PFSK-1 (cell line): ENCODE measurements around the gene CCIN. TPM values are rescaled to one million over a fixed set of nuclear protein-coding genes. Genes with fewer than 3 reads are reported as not detected.

Experiments used
- FOXP2 ChIP-seq: optimal IDR thresholded peaks from 2 replicates; pipeline ENCODE3; 2011; ENCODE audit warnings: borderline replicate concordance, control low read depth, inconsistent platforms; ENCODE audit not compliant: insufficient read depth; ENCODE audit errors: extremely low read length, extremely low read depth
- POLR2AphosphoS5 ChIP-seq: IDR thresholded peaks from 2 replicates; pipeline ENCODE4 v1.6.1; 2012; ENCODE audit warnings: low read depth, mild to moderate bottlenecking, control low read depth, low read length, moderate library complexity
- REST ChIP-seq, 2 experiments: IDR thresholded peaks; 2 replicates each; pipeline versions ENCODE4 v1.6.1 to v1.8.0; 2011 to 2012; ENCODE audit warnings: low read depth in 2 of 2, low read length in 2 of 2, control low read depth in 1 of 2, inconsistent platforms in 1 of 2, mild to moderate bottlenecking in 1 of 2, moderate library complexity in 1 of 2; ENCODE audit not compliant: insufficient read depth in 1 of 2
- SIN3A ChIP-seq: IDR thresholded peaks from 2 replicates; pipeline ENCODE4 v1.6.1; 2012; ENCODE audit warnings: mild to moderate bottlenecking, low read length, moderate library complexity, borderline replicate concordance; ENCODE audit not compliant: insufficient read depth
- TAF1 ChIP-seq: IDR thresholded peaks from 2 replicates; pipeline ENCODE4 v1.6.1; 2012; ENCODE audit warnings: low read length, control low read depth, borderline replicate concordance; ENCODE audit not compliant: insufficient read depth
- polyA plus RNA-seq: library from polyadenylated mRNA; unstranded; fragments of >200 nt; gene quantifications from one replicate; pipeline ENCODE4 v1.2.1, GENCODE V29; 2012; ENCODE audit warnings: low read depth, missing spikeins; ENCODE audit not compliant: insufficient read length

The CCIN gene
- not detected for polyA plus RNA-seq

DNA sequence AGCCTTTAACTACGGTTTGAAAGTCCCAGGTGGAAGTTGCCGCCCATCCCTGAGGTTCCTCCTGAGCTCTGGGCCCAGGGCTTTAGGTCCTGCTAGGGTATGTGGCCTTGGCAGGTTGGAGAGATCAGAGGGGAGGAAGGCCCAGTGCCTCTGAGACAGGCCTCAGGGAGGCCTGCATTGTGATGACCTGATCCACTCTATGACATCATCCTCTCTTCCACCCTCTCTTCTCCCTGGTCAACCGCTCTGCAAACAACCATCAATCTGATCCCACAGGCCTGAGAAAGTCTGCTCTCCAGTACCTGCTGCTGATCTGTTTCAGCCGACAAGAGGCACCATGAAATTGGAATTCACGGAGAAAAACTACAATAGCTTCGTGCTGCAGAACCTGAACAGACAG lies at the start of gene CCIN:
TSS of gene CCIN (plus strand) at position 223 of the 400 bp plus-strand sequence. CDS start at position 338, 115 bp downstream.
- TF ChIP-seq REST (IDR thresholded peaks at IDR 0.05; ENCODE audit: insufficient read depth in 1 of 2, low read depth in 2 of 2, low read length in 2 of 2) (no peak), FOXP2 (no peak)

- no peak for TF ChIP-seq FOXP2
- TF ChIP-seq TAF1: no peak
- TF ChIP-seq REST (IDR thresholded peaks at IDR 0.05; ENCODE audit: insufficient read depth in 1 of 2, low read depth in 2 of 2, low read length in 2 of 2): no peak
- no peak for TF ChIP-seq SIN3A
- no peak for TF ChIP-seq POLR2AphosphoS5
Measured at GRCh38 chr9:36119476-36119875, 49.7 kb upstream of the CCIN start.

DNA sequence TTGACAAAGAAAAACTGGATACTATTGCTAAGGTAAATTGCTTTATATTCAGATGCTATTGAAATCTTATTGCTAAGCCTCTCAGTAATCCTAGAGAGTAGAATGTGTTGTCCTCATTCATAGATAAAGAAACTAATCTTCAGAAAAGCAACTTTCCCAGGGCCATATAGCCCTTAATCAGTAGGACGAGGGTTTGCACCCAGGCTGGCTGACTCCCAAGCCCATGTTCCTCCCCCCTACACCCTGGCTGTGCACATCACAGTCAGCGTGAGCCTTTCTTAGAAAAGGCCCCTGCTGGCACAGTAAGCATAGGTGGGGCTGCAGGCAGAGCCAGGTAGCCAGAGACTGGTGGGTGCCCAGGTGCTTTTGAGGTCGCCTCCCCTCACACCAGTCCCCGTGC lies 48.5 kb upstream of the CCIN start:
- TF ChIP-seq FOXP2 (no peak), SIN3A (no peak), REST (IDR thresholded peaks at IDR 0.05; ENCODE audit: insufficient read depth in 1 of 2, low read depth in 2 of 2, low read length in 2 of 2) (no peak), TAF1 (no peak), POLR2AphosphoS5 (no peak)

DNA sequence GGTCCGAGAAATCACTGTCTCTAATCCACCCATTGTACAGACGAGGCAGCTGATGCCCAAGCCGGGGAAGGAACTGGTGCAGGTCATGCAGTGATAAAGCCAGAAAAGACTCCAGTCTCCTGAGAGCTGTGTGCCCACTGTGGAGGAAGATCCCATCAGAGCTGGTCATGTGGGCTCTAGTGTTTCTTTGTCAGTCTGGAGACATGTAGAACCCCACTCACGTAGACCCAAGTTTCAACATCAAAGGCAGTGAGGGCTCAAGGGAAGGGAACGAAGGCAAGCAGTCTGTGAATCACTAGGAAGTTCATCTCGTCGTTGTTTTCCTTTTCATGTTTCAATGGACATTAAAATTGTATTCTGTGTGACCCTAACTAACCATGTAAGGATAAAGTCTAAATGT lies 47.2 kb upstream of the CCIN start:
- TF ChIP-seq TAF1: no peak
- no peak for TF ChIP-seq FOXP2
- TF ChIP-seq REST (IDR thresholded peaks at IDR 0.05; ENCODE audit: insufficient read depth in 1 of 2, low read depth in 2 of 2, low read length in 2 of 2): no peak
- no peak for TF ChIP-seq POLR2AphosphoS5
- no peak for TF ChIP-seq SIN3A

DNA sequence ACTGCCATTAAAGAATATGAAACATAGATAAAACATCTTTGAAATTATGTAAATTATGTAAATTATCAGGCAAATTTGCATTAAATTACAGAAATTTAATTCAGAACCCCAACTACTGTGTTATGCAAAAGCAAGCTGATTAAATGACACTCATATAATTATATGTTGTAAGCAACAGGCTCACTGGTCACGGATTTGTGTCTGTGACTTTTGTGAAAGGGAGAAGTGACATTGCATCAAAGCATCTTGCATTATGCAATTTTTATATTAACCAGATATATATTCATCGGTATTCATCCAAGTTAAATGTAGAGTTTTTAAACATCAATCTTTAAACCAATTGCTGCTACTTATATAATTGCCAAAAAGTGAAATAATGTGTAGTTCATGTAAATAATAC lies 45.7 kb upstream of the CCIN start:
- no peak for TF ChIP-seq REST (IDR thresholded peaks at IDR 0.05; ENCODE audit: insufficient read depth in 1 of 2, low read depth in 2 of 2, low read length in 2 of 2)
- no peak for TF ChIP-seq FOXP2
